Measurements from ENCODE around the gene AP5Z1.

Gene AP5Z1

GRCh38 chr7:4745971-4746919 is 29.2 kb upstream of the AP5Z1 start:
- no peak for DNase-seq

- DNase-seq = no peak
Observed at GRCh38 chr7:4747013-4747412, 28.4 kb upstream of the AP5Z1 start.

GRCh38 chr7:4747746-4748145 is 27.7 kb upstream of the AP5Z1 start:
- no peak for DNase-seq

GRCh38 chr7:4748231-4748681 is 27.2 kb upstream of the AP5Z1 start:
- DNase-seq = no peak

- no peak for DNase-seq
Observed at GRCh38 chr7:4749363-4749762, 26.1 kb upstream of the AP5Z1 start.

- DNase-seq = no peak
Observed at GRCh38 chr7:4749798-4750197, 25.6 kb upstream of the AP5Z1 start.

GRCh38 chr7:4751398-4751947 is 23.9 kb upstream of the AP5Z1 start:
- DNase-seq = no peak

- no peak for DNase-seq
Observed at GRCh38 chr7:4753598-4754432, 21.6 kb upstream of the AP5Z1 start.

GRCh38 chr7:4754433-4755010 is 20.9 kb upstream of the AP5Z1 start:
- no peak for DNase-seq

- no peak for DNase-seq
Observed at GRCh38 chr7:4755045-4755444, 20.4 kb upstream of the AP5Z1 start.

- no peak for DNase-seq
Observed at GRCh38 chr7:4758111-4758510, 17.3 kb upstream of the AP5Z1 start.

GRCh38 chr7:4758791-4759190 is 16.6 kb upstream of the AP5Z1 start:
- DNase-seq = no peak

- DNase-seq = no peak
Observed at GRCh38 chr7:4759211-4759610, 16.2 kb upstream of the AP5Z1 start.

GRCh38 chr7:4760952-4761351 is 14.5 kb upstream of the AP5Z1 start:
- no peak for DNase-seq

- no peak for DNase-seq
Observed at GRCh38 chr7:4762121-4763055, 13.0 kb upstream of the AP5Z1 start.

GRCh38 chr7:4763091-4763793 is 12.2 kb upstream of the AP5Z1 start:
- DNase-seq = no peak

- DNase-seq = no peak
Observed at GRCh38 chr7:4763794-4764185, 11.6 kb upstream of the AP5Z1 start.

GRCh38 chr7:4764402-4765007 is 10.9 kb upstream of the AP5Z1 start:
- no peak for DNase-seq

- DNase-seq = no peak
Observed at GRCh38 chr7:4765776-4766490, 9.5 kb upstream of the AP5Z1 start.
